ENCODE results near the gene TTC7B.

GRCh38 chr14:90755661-90756304 lies 60.4 kb downstream of the TTC7B start:
- TF ChIP-seq BRCA1 (IDR thresholded peaks at IDR 0.05; ENCODE audit: low read depth, low read length) (no peak), POLR2A (IDR thresholded peaks at IDR 0.05; ENCODE audit: low read depth, low read length) (no peak), ZNF274 (IDR thresholded peaks at IDR 0.05; ENCODE audit: insufficient read depth, insufficient read length) (no peak), SMAD1 (IDR thresholded peaks at IDR 0.05; ENCODE audit: low read depth, partially characterized antibody) (no peak), E2F4 (IDR thresholded peaks at IDR 0.05; ENCODE audit: low read depth, low read length) (no peak)
- TF ChIP-seq, protein P1, sequence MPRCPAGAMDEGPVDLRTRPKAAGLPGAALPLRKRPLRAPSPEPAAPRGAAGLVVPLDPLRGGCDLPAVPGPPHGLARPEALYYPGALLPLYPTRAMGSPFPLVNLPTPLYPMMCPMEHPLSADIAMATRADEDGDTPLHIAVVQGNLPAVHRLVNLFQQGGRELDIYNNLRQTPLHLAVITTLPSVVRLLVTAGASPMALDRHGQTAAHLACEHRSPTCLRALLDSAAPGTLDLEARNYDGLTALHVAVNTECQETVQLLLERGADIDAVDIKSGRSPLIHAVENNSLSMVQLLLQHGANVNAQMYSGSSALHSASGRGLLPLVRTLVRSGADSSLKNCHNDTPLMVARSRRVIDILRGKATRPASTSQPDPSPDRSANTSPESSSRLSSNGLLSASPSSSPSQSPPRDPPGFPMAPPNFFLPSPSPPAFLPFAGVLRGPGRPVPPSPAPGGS (IDR thresholded peaks at IDR 0.05; ENCODE audit: borderline replicate concordance, insufficient read depth, low read depth, low read length, poor library complexity, severe bottlenecking): no peak
